ENCODE results near the gene EFCAB13. TPM values are rescaled to one million over a fixed set of nuclear protein-coding genes. Genes with fewer than 3 reads are reported as not detected.

The EFCAB13 gene
- total RNA-seq, 1 donor from 2014 or later, result 2.7 TPM

- no peaks in the 10 kb centered on the region for H3K4me1 Mint-ChIP-seq
- Histone ChIP-seq H3K27ac (no peak overlapping the region), H3K27me3 (no peaks in the 10 kb centered on the region), H3F3A (ENCODE audit: low read depth) (no peaks in the 10 kb centered on the region), H3K36me3 (no peaks in the 10 kb centered on the region), H3K9me3 (ENCODE audit: low read depth) (no peaks in the 10 kb centered on the region), H3K79me2 (ENCODE audit: low read depth) (no peaks in the 10 kb centered on the region), H3K4me3 (no peak overlapping the region), H3K9ac (no peak overlapping the region), H2AFZ (replicated peaks) (no peak overlapping the region), H3K4me1 (no peaks in the 10 kb centered on the region), H3K4me2 (no peak overlapping the region), H4K20me1 (ENCODE audit: low read depth) (no peaks in the 10 kb centered on the region)
- no peaks in the 10 kb centered on the region for H3K9me3 Mint-ChIP-seq
- peak overlapping the region; percentile 6 for H3K27ac Mint-ChIP-seq
- no peak overlapping the region for H3K4me3 Mint-ChIP-seq
- H3K36me3 Mint-ChIP-seq, result no peaks in the 10 kb centered on the region
- TF ChIP-seq EZH2 (IDR thresholded peaks at IDR 0.05) (no peak), CTCF (IDR thresholded peaks at IDR 0.05) (no peak), EZH2phosphoT487 (IDR thresholded peaks at IDR 0.05) (no peak)
- peaks cover 13% of the 10 kb centered on the region for H3K27me3 Mint-ChIP-seq (ENCODE audit: insufficient read depth, low read depth)
- no peak for DNase-seq (ENCODE audit: low spot score)
Observed at GRCh38 chr17:47301161-47301560, 22.6 kb upstream of the EFCAB13 start.

- no peak overlapping the region for H3K4me3 Mint-ChIP-seq
- Histone ChIP-seq H3K4me2 (no peak overlapping the region), H3K27ac (no peak overlapping the region), H3F3A (ENCODE audit: low read depth) (no peaks in the 10 kb centered on the region), H3K4me3 (no peak overlapping the region), H3K9me3 (ENCODE audit: low read depth) (no peaks in the 10 kb centered on the region), H3K4me1 (no peaks in the 10 kb centered on the region), H4K20me1 (ENCODE audit: low read depth) (no peaks in the 10 kb centered on the region), H3K27me3 (no peaks in the 10 kb centered on the region), H3K9ac (no peak overlapping the region), H3K79me2 (ENCODE audit: low read depth) (no peaks in the 10 kb centered on the region), H2AFZ (replicated peaks) (no peak overlapping the region), H3K36me3 (no peaks in the 10 kb centered on the region)
- H3K27ac Mint-ChIP-seq, result no peak overlapping the region
- H3K27me3 Mint-ChIP-seq (ENCODE audit: insufficient read depth, low read depth), result peaks cover 14% of the 10 kb centered on the region
- no peaks in the 10 kb centered on the region for H3K4me1 Mint-ChIP-seq
- TF ChIP-seq EZH2phosphoT487 (IDR thresholded peaks at IDR 0.05) (no peak), EZH2 (IDR thresholded peaks at IDR 0.05) (no peak), CTCF (IDR thresholded peaks at IDR 0.05) (no peak)
- no peak for DNase-seq (ENCODE audit: low spot score)
- H3K36me3 Mint-ChIP-seq, result no peaks in the 10 kb centered on the region
- no peaks in the 10 kb centered on the region for H3K9me3 Mint-ChIP-seq
Observed at GRCh38 chr17:47301831-47302230, 21.9 kb upstream of the EFCAB13 start.

- Histone ChIP-seq H4K20me1 (ENCODE audit: low read depth) (no peaks in the 10 kb centered on the region), H3K4me3 (no peak overlapping the region), H3K4me2 (no peak overlapping the region), H3K36me3 (no peaks in the 10 kb centered on the region), H3K4me1 (no peaks in the 10 kb centered on the region), H3K27ac (no peak overlapping the region), H3K9ac (no peak overlapping the region), H3K9me3 (ENCODE audit: low read depth) (no peaks in the 10 kb centered on the region), H3K27me3 (no peaks in the 10 kb centered on the region), H2AFZ (replicated peaks) (no peak overlapping the region), H3F3A (ENCODE audit: low read depth) (no peaks in the 10 kb centered on the region), H3K79me2 (ENCODE audit: low read depth) (no peaks in the 10 kb centered on the region)
- Mint-ChIP-seq H3K4me3 (no peak overlapping the region), H3K9me3 (no peaks in the 10 kb centered on the region), H3K4me1 (no peaks in the 10 kb centered on the region), H3K27me3 (ENCODE audit: insufficient read depth, low read depth) (peaks cover 14% of the 10 kb centered on the region), H3K27ac (no peak overlapping the region), H3K36me3 (no peaks in the 10 kb centered on the region)
- TF ChIP-seq CTCF (IDR thresholded peaks at IDR 0.05) (no peak), EZH2phosphoT487 (IDR thresholded peaks at IDR 0.05) (no peak), EZH2 (IDR thresholded peaks at IDR 0.05) (no peak)
- no peak for DNase-seq (ENCODE audit: low spot score)
Observed at GRCh38 chr17:47304186-47304585, 19.6 kb upstream of the EFCAB13 start.

All from neural progenitor cell (in vitro differentiated cells).